Keratinocyte (primary cell): ENCODE measurements around the gene EIF3J. TPM values are rescaled to one million over a fixed set of nuclear protein-coding genes. Genes with fewer than 3 reads are reported as not detected.

Experiments
- DNase-seq: peaks from one replicate; pipeline ENCODE4 v3.0.0-alpha.2; 2011; ENCODE audit warnings: low read depth, missing footprints, low spot score
- FAIRE-seq: peaks from 2 replicates; lab custom pipeline; 2011; peaks lifted over from hg19 to GRCh38; lab: Jason Lieb, UNC
- H2AFZ ChIP-seq: 2 replicates; pipeline ENCODE4 v1.6.0; 2012; ENCODE audit warnings: low read length, control low read depth, inconsistent platforms; ENCODE audit not compliant: control insufficient read depth
- H3K27ac ChIP-seq: 2 replicates; pipeline ENCODE4 v1.5.1; 2011; ENCODE audit warnings: low read length; ENCODE audit not compliant: control insufficient read depth, insufficient read depth
- H3K27me3 ChIP-seq: 3 replicates; pipeline ENCODE4 v1.6.0; 2011; ENCODE audit warnings: low read length; ENCODE audit not compliant: control insufficient read depth, insufficient read depth; ENCODE audit errors: extremely low read depth
- H3K36me3 ChIP-seq, 2 experiments: 2 replicates in 1 of 2; 3 replicates in 1 of 2; pipeline ENCODE4 v1.5.1; 2011; ENCODE audit warnings: low read length in 2 of 2, mild to moderate bottlenecking in 1 of 2; ENCODE audit not compliant: control insufficient read depth in 2 of 2, insufficient read depth in 2 of 2; ENCODE audit errors: extremely low read depth in 1 of 2
- H3K4me1 ChIP-seq: 3 replicates; pipeline ENCODE4 v1.5.1; 2011; ENCODE audit warnings: low read length; ENCODE audit not compliant: control insufficient read depth, insufficient read depth; ENCODE audit errors: extremely low read depth
- H3K4me2 ChIP-seq: 3 replicates; pipeline ENCODE4 v1.6.0; 2011; ENCODE audit warnings: low read depth, low read length; ENCODE audit not compliant: control insufficient read depth, insufficient read depth; ENCODE audit errors: extremely low read depth
- H3K4me3 ChIP-seq, 3 experiments: fragments of 200-600 bp in 1 of 3; sonication (generic) in 1 of 3; 2 replicates in 2 of 3; 3 replicates in 1 of 3; pipeline ENCODE4 v1.5.1; 2011 to 2016; ENCODE audit warnings: low read length in 3 of 3, mild to moderate bottlenecking in 3 of 3, control low read depth in 2 of 3, inconsistent platforms in 1 of 3, low read depth in 1 of 3, mixed read lengths in 1 of 3, mixed run types in 1 of 3, moderate library complexity in 1 of 3; ENCODE audit not compliant: control insufficient read depth in 2 of 3, insufficient read depth in 2 of 3; ENCODE audit errors: extremely low read depth in 1 of 3
- H3K79me2 ChIP-seq: 2 replicates; pipeline ENCODE4 v1.6.0; 2012; ENCODE audit warnings: low read length; ENCODE audit not compliant: control insufficient read depth, insufficient read depth
- H3K9ac ChIP-seq: 3 replicates; pipeline ENCODE4 v1.6.0; 2011; ENCODE audit warnings: low read length; ENCODE audit not compliant: control insufficient read depth, insufficient read depth; ENCODE audit errors: extremely low read depth
- H3K9me1 ChIP-seq: 3 replicates; pipeline ENCODE4 v1.6.0; 2011; ENCODE audit warnings: low read length; ENCODE audit not compliant: control insufficient read depth, insufficient read depth; ENCODE audit errors: extremely low read depth
- H3K9me3 ChIP-seq: 2 replicates; pipeline ENCODE4 v1.5.1; 2012; ENCODE audit warnings: low read depth, low read length; ENCODE audit not compliant: control insufficient read depth
- H4K20me1 ChIP-seq: 3 replicates; pipeline ENCODE4 v1.6.0; 2011; ENCODE audit warnings: low read length; ENCODE audit not compliant: control insufficient read depth, insufficient read depth; ENCODE audit errors: extremely low read depth
- CTCF ChIP-seq, 3 experiments: IDR thresholded peaks in 1 of 3; conservative IDR thresholded peaks in 1 of 3; optimal IDR thresholded peaks in 1 of 3; 2 replicates in 2 of 3; 3 replicates in 1 of 3; pipeline versions ENCODE3 to v1.5.1; 2011; ENCODE audit warnings: low read length in 3 of 3, mild to moderate bottlenecking in 3 of 3, moderate library complexity in 2 of 3, control low read depth in 1 of 3, inconsistent platforms in 1 of 3; ENCODE audit not compliant: insufficient read depth in 2 of 3; ENCODE audit errors: extremely low read depth in 1 of 3
- EZH2 ChIP-seq: IDR thresholded peaks from one replicate; pipeline ENCODE4 v1.6.1; 2012; ENCODE audit warnings: inconsistent platforms, mild to moderate bottlenecking, low read length, moderate library complexity
- dilution Hi-C: fragments of 300-500 bp; cut with MboI; formaldehyde crosslinking; loops from one replicate; pipeline ENCODE4 v1.7.0; 2020; ENCODE audit warnings: low sequenced_read_pairs; ENCODE audit not compliant: extremely low pct_ligation_motif_present
- polyA plus RNA-seq, 5 experiments: library from polyadenylated mRNA; depleted of rRNA in 3 of 5; stranded (reverse) in 3 of 5; stranded (forward) in 1 of 5; unstranded in 1 of 5; fragments of >200 nt; gene quantifications; 1 replicate in 1 of 5; 2 replicates in 3 of 5; 3 replicates in 1 of 5; pipeline versions ENCODE4 v1.2.1 to v1.2.3, GENCODE V29; 2011 to 2012; ENCODE audit warnings: missing spikeins in 2 of 5, low read depth in 1 of 5, low replicate concordance in 1 of 5

EIF3J gene
- polyA plus RNA-seq, 1 donor (not counting 4 experiments of a cell fraction or from before 2014, with no cell fraction given) = 99.4 TPM

- no peaks in the 10 kb centered on the region for H3K9me3 ChIP-seq
- FAIRE-seq = no peak
- no peaks in the 10 kb centered on the region for H4K20me1 ChIP-seq
- no peaks in the 10 kb centered on the region for H3K9me1 ChIP-seq
- H3K36me3 ChIP-seq = peaks cover 20 to 40% of the 10 kb centered on the region in 2 experiments
- DNase-seq = no peak
- no peak overlapping the region for H2AFZ ChIP-seq
- no peaks in the 10 kb centered on the region for H3K27me3 ChIP-seq
- dilution Hi-C loops = no loop called here
- TF ChIP-seq EZH2 = no peak
- TF ChIP-seq CTCF (optimal IDR thresholded peaks at IDR 0.05 in 1 of 3, IDR thresholded peaks at IDR 0.05 in 1 of 3, conservative IDR thresholded peaks at IDR 0.05 in 1 of 3; ENCODE audit: extremely low read depth in 1 of 3, insufficient read depth in 2 of 3, low read length in 3 of 3) = no peak
- no peak overlapping the region for H3K9ac ChIP-seq
- no peak overlapping the region for H3K27ac ChIP-seq
- no peaks in the 10 kb centered on the region for H3K79me2 ChIP-seq
- H3K4me2 ChIP-seq = no peak overlapping the region
- no peaks in the 10 kb centered on the region for H3K4me1 ChIP-seq
- no peak overlapping the region for H3K4me3 ChIP-seq
Observed at GRCh38 chr15:44565387-44566154, 28.6 kb downstream of the EIF3J start.

GRCh38 chr15:44566155-44566540, 29.2 kb downstream of the EIF3J start:
- no peaks in the 10 kb centered on the region for H3K27me3 ChIP-seq
- H4K20me1 ChIP-seq = no peaks in the 10 kb centered on the region
- no peak for DNase-seq
- TF ChIP-seq CTCF (optimal IDR thresholded peaks at IDR 0.05 in 1 of 3, IDR thresholded peaks at IDR 0.05 in 1 of 3, conservative IDR thresholded peaks at IDR 0.05 in 1 of 3; ENCODE audit: extremely low read depth in 1 of 3, insufficient read depth in 2 of 3, low read length in 3 of 3) = no peak
- no peak for TF ChIP-seq EZH2
- no peak overlapping the region for H3K4me2 ChIP-seq
- no peaks in the 10 kb centered on the region for H3K9me3 ChIP-seq
- no peaks in the 10 kb centered on the region for H3K9me1 ChIP-seq
- H3K36me3 ChIP-seq = peaks cover 18 to 40% of the 10 kb centered on the region in 2 experiments
- H3K27ac ChIP-seq = no peak overlapping the region
- no peak overlapping the region for H3K4me3 ChIP-seq
- H3K9ac ChIP-seq = no peak overlapping the region
- no peaks in the 10 kb centered on the region for H3K79me2 ChIP-seq
- no peak for FAIRE-seq
- no peak overlapping the region for H2AFZ ChIP-seq
- dilution Hi-C loops = no loop called here
- H3K4me1 ChIP-seq = no peaks in the 10 kb centered on the region
